Stomach (tissue), 4 donors: ENCODE results near the gene DDX54.

Experiments
- EP300 ChIP-seq: sonication (generic); formaldehyde crosslinking; IDR thresholded peaks from one replicate; pipeline ENCODE4 v1.6.1; 2017; ENCODE audit warnings: antibody characterized with exemption
- POLR2A ChIP-seq, 4 donors: fragments of 450-650 bp; IDR thresholded peaks; one replicate each; pipeline ENCODE4 v1.6.1; 2016; ENCODE audit warnings: antibody characterized with exemption in 4 of 4, control low read depth in 2 of 4, mild to moderate bottlenecking in 1 of 4, moderate library complexity in 1 of 4
- TF ChIP-seq, protein P1 (sequence below), 7 experiments: fragments of 450-650 bp in 4 of 7; fragments of 200-600 bp in 3 of 7; sonication (generic) in 3 of 7; IDR thresholded peaks; one replicate each; pipeline ENCODE4 v1.5.1; 2016 to 2019; ENCODE audit warnings: antibody characterized with exemption in 7 of 7, control low read depth in 2 of 7, mild to moderate bottlenecking in 1 of 7

DNA sequence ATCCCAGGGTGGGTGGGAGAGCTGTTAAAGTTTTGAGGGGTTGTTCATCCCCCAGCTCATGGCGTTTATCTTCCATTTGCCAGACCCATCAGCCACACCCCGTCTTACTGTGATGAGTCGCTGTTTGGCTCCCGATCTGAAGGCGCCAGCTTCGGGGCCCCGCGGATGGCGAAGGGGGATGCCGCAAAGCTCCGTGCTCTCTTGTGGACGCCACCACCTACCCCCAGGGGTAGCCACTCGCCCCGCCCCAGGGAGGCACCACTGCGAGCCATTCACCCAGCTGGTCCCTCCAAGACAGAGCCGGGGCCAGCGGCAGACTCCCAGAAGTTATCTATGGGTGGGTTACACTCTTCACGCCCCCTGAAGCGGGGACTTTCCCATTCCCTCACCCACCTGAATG lies 5.9 kb upstream of the DDX54 start:
- TF ChIP-seq, protein P1, sequence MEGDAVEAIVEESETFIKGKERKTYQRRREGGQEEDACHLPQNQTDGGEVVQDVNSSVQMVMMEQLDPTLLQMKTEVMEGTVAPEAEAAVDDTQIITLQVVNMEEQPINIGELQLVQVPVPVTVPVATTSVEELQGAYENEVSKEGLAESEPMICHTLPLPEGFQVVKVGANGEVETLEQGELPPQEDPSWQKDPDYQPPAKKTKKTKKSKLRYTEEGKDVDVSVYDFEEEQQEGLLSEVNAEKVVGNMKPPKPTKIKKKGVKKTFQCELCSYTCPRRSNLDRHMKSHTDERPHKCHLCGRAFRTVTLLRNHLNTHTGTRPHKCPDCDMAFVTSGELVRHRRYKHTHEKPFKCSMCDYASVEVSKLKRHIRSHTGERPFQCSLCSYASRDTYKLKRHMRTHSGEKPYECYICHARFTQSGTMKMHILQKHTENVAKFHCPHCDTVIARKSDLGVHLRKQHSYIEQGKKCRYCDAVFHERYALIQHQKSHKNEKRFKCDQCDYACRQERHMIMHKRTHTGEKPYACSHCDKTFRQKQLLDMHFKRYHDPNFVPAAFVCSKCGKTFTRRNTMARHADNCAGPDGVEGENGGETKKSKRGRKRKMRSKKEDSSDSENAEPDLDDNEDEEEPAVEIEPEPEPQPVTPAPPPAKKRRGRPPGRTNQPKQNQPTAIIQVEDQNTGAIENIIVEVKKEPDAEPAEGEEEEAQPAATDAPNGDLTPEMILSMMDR (IDR thresholded peaks at IDR 0.05): no peak
- TF ChIP-seq POLR2A (IDR thresholded peaks at IDR 0.05): no peak
- TF ChIP-seq EP300: no peak
